ENCODE results near the gene NPC1L1.

DNA sequence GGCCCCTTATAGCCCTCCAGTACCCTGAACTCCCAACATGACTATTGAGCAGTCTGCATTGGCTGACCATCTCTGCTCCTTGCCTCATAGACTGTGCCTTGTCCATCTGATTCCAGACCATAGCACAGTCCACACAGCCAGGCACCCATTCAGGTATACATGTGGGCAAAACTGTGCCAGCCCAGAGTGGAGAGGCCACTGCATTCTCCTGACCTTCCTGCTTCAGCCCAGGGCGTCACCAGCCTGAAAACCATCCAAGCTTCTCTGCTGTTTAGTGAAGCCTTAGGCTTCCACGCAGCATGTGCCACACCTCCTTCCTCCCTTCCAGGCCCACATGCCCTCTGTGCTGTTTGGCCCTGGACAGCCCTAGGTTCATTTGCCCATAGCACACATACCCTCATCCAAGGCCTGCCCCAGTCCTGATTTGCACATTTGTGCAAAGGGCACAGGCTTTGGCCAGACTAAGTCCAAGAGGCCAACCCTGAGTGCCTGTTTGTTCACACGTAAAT, 22.1 kb upstream of the NPC1L1 start:
- TF ChIP-seq ZNF777 (tag by site-specific recombination; IDR thresholded peaks at IDR 0.05; ENCODE audit: borderline replicate concordance): no peak
- TF ChIP-seq ZNF561 (tag by site-specific recombination; IDR thresholded peaks at IDR 0.05; ENCODE audit: borderline replicate concordance): no peak

Measured in HEK293 (cell line).